Caco-2 (cell line): ENCODE data around the gene LARP1B. TPM values are rescaled to one million over a fixed set of nuclear protein-coding genes. Genes with fewer than 3 reads are reported as not detected.

Experiments
- BruUV-seq: library from RNA; stranded (reverse); fragments of 400-500 nt; replicated peaks from 2 replicates; lab custom pipeline; 2021; lab: Mats Ljungman, UMichigan
- CTCF ChIA-PET: fragments of 300-600 bp; sonication (Branson Sonifier 250); formaldehyde crosslinking; loops from one replicate; lab custom pipeline; 2022; ENCODE audit warnings: antibody characterized with exemption; lab: Charles Lee
- POLR2A ChIA-PET: fragments of 300-600 bp; sonication (Branson Sonifier 250); formaldehyde crosslinking; loops from one replicate; lab custom pipeline; 2022; ENCODE audit warnings: antibody characterized with exemption; lab: Charles Lee
- DNase-seq, 2 experiments: peaks; one replicate each; pipeline versions ENCODE4 v3.0.0 to v3.0.0-alpha.2; 2020 to 2022
- H3K27me3 ChIP-seq: replicated peaks from 2 replicates; pipeline ENCODE4 v1.6.0; 2011; ENCODE audit warnings: low read length; ENCODE audit not compliant: control insufficient read depth, insufficient read depth
- H3K36me3 ChIP-seq: 2 replicates; pipeline ENCODE4 v1.5.1; 2011; ENCODE audit warnings: low read length; ENCODE audit not compliant: control insufficient read depth, insufficient read depth
- H3K4me1 ChIP-seq: fragments of 250-450 bp; sonication (Bioruptor Pico); 2 replicates; pipeline ENCODE4 v1.5.1; 2020; ENCODE audit warnings: mild to moderate bottlenecking
- H3K4me3 ChIP-seq: 2 replicates; pipeline ENCODE4 v1.5.1; 2011; ENCODE audit warnings: low read depth, mild to moderate bottlenecking, control low read depth, low read length
- H3K9me3 ChIP-seq: fragments of 250-450 bp; sonication (Bioruptor Pico); 2 replicates; pipeline ENCODE4 v1.5.1; 2020; ENCODE audit warnings: mild to moderate bottlenecking, moderate library complexity
- H3K27ac Mint-ChIP-seq: one replicate; pipeline ENCODE4 v1.8.0; 2022; ENCODE audit warnings: mixed read lengths; ENCODE audit not compliant: unreplicated experiment
- H3K27me3 Mint-ChIP-seq: one replicate; pipeline ENCODE4 v1.8.0; 2022; ENCODE audit warnings: mixed read lengths; ENCODE audit not compliant: insufficient read depth, unreplicated experiment
- H3K36me3 Mint-ChIP-seq: one replicate; pipeline ENCODE4 v1.8.0; 2022; ENCODE audit warnings: mild to moderate bottlenecking, mixed read lengths; ENCODE audit not compliant: insufficient read depth, unreplicated experiment
- H3K4me1 Mint-ChIP-seq: one replicate; pipeline ENCODE4 v1.8.0; 2022; ENCODE audit warnings: low read depth, mixed read lengths; ENCODE audit not compliant: unreplicated experiment
- H3K4me3 Mint-ChIP-seq: one replicate; pipeline ENCODE4 v1.8.0; 2022; ENCODE audit warnings: mild to moderate bottlenecking, moderate library complexity, mixed read lengths; ENCODE audit not compliant: unreplicated experiment
- H3K9me3 Mint-ChIP-seq: one replicate; pipeline ENCODE4 v1.8.0; 2022; ENCODE audit warnings: mixed read lengths; ENCODE audit not compliant: unreplicated experiment
- intact Hi-C: fragments of 100-400 bp; cut with micrococcal nuclease; formaldehyde crosslinking; loops from one replicate; pipeline ENCODE4 v1.10.0; 2022; ENCODE audit not compliant: unreplicated experiment
- total RNA-seq: library from RNA; stranded (reverse); gene quantifications from 2 replicates; pipeline ENCODE4 v1.2.3, GENCODE V29; 2022
- TF ChIP-seq, protein P1 (sequence below), 2 experiments: fragments of 200-600 bp in 1 of 2; IDR thresholded peaks; 1 replicate in 1 of 2; 2 replicates in 1 of 2; pipeline versions ENCODE4 v1.5.1 to v1.8.0; 2011 to 2022; ENCODE audit warnings: antibody characterized with exemption in 1 of 2, control low read depth in 1 of 2, inconsistent platforms in 1 of 2, low read depth in 1 of 2, low read length in 1 of 2, mild to moderate bottlenecking in 1 of 2, moderate library complexity in 1 of 2; ENCODE audit not compliant: insufficient read depth in 1 of 2, severe bottlenecking in 1 of 2, unreplicated experiment in 1 of 2

LARP1B gene
- total RNA-seq, 1 experiment from 2014 or later: 23.6 TPM

DNA sequence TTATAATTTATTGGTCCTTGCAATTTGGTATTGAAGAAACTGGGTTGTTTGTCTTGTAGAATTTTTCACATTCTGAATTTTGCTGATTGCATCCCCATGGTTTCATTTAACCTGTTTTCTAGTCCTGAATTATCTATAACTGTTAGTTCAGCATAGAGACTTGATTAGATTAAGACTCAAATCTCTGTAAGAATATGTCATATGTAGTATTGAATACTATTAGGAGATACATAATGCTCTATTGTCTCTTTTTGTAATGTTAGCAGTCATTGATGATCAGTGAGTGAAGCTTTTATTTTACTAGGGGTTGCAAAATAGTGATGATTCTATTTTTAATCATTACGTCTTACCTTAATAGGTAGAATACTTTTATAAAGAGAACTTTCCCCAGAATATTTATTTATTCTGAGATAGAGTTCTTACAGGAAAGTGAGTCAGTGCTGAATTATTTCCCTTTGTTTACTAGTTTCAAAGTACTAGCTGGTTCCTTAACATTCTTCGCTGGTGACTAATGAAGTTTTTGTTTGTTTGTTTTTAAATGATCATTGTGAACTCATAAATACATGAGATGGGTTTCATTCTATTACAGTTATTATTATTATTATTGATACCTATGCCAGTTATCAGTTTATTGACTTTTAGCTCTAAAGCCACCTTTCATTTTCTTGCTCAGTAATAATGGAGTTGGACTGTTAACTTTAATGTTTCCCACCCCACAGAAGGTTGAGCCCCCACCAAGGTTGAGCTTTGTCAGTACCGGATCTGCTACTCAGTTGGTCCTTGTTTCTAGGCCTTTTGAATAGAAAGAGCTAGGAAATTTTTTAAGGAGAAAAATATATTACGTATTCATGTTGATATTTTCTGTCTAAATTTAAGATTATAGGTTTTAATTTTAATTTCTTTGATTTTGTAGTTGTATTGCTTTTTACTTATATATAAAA is 102.3 kb downstream of the LARP1B start:
- ChIA-PET CTCF (interaction anchor here (0.8 kb wide), 1 partner anchor 27 kb away, joined by 3 read pairs; no protein-coding TSS in a partner anchor), POLR2A (no interaction called here)
- TF ChIP-seq, protein P1, sequence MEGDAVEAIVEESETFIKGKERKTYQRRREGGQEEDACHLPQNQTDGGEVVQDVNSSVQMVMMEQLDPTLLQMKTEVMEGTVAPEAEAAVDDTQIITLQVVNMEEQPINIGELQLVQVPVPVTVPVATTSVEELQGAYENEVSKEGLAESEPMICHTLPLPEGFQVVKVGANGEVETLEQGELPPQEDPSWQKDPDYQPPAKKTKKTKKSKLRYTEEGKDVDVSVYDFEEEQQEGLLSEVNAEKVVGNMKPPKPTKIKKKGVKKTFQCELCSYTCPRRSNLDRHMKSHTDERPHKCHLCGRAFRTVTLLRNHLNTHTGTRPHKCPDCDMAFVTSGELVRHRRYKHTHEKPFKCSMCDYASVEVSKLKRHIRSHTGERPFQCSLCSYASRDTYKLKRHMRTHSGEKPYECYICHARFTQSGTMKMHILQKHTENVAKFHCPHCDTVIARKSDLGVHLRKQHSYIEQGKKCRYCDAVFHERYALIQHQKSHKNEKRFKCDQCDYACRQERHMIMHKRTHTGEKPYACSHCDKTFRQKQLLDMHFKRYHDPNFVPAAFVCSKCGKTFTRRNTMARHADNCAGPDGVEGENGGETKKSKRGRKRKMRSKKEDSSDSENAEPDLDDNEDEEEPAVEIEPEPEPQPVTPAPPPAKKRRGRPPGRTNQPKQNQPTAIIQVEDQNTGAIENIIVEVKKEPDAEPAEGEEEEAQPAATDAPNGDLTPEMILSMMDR (IDR thresholded peaks at IDR 0.05; ENCODE audit: insufficient read depth in 1 of 2, low read depth in 1 of 2, low read length in 1 of 2, severe bottlenecking in 1 of 2, unreplicated experiment in 1 of 2): no peak
- peaks cover 8% of the 10 kb centered on the region for H3K4me1 Mint-ChIP-seq
- no peaks in the 10 kb centered on the region for H3K27me3 Mint-ChIP-seq
- no peaks in the 10 kb centered on the region for H3K27me3 ChIP-seq
- no peak for DNase-seq
- no peaks in the 10 kb centered on the region for H3K9me3 Mint-ChIP-seq
- intact Hi-C loops: no loop called here
- no peaks in the 10 kb centered on the region for H3K36me3 Mint-ChIP-seq
- H3K9me3 ChIP-seq: no peaks in the 10 kb centered on the region
- H3K36me3 ChIP-seq: no peaks in the 10 kb centered on the region
- H3K4me1 ChIP-seq: peaks cover 10% of the 10 kb centered on the region
- H3K4me3 ChIP-seq: no peak overlapping the region
- no peak overlapping the region for H3K27ac Mint-ChIP-seq
- H3K4me3 Mint-ChIP-seq: no peak overlapping the region
- no TSS peak for BruUV-seq

DNA sequence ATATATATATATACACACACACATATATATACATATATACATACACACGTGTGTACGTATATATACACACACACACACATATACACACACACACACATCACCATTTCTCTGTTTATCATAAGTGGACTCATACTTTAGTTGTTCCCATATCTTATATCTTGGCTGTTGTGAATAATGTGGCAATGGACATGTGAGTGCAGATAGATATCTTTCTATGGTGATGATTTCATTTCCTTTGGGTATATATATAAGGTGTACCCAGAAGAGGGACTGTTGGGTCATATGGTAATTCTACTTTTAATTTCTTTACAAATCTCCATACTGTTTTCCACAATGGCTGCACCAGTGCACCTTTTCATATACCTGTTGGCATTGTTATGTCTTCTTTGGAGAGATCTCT is 105.9 kb downstream of the LARP1B start:
- Mint-ChIP-seq H3K27me3 (no peaks in the 10 kb centered on the region), H3K36me3 (no peaks in the 10 kb centered on the region), H3K4me1 (peaks cover 8% of the 10 kb centered on the region), H3K9me3 (no peaks in the 10 kb centered on the region), H3K27ac (no peak overlapping the region), H3K4me3 (no peak overlapping the region)
- intact Hi-C loops: no loop called here
- ChIA-PET CTCF (no interaction called here), POLR2A (no interaction called here)
- no TSS peak for BruUV-seq
- H3K36me3 ChIP-seq: no peaks in the 10 kb centered on the region
- no peaks in the 10 kb centered on the region for H3K9me3 ChIP-seq
- DNase-seq: no peak
- H3K4me3 ChIP-seq: no peak overlapping the region
- no peaks in the 10 kb centered on the region for H3K27me3 ChIP-seq
- TF ChIP-seq, protein P1 (IDR thresholded peaks at IDR 0.05; ENCODE audit: insufficient read depth in 1 of 2, low read depth in 1 of 2, low read length in 1 of 2, severe bottlenecking in 1 of 2, unreplicated experiment in 1 of 2): no peak
- H3K4me1 ChIP-seq: peaks cover 12% of the 10 kb centered on the region

DNA sequence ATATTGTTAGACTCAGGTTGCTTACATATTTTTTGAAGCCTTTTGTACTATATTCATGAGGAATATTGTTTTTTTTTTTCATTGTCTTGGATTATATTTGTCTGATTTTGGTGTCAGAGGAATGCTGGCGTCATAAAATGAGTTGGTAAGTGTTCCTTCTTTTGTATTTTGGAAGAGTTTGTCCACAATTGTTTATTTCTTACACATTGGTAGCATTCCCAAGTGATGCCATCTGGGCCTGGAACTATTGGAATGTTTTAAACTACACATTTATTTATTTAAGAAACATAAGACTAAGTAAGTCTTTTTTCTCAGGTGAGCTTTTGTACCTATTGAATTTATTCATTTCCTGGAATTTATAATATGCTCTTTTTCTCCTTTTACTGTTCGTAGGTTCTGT is 107.6 kb downstream of the LARP1B start:
- Mint-ChIP-seq H3K27ac (no peak overlapping the region), H3K9me3 (no peaks in the 10 kb centered on the region), H3K4me1 (no peaks in the 10 kb centered on the region), H3K36me3 (no peaks in the 10 kb centered on the region), H3K27me3 (no peaks in the 10 kb centered on the region), H3K4me3 (no peak overlapping the region)
- no TSS peak for BruUV-seq
- Histone ChIP-seq H3K9me3 (no peaks in the 10 kb centered on the region), H3K4me1 (peaks cover 4% of the 10 kb centered on the region; the same call in 1 of the 2 replicates), H3K4me3 (no peak overlapping the region), H3K27me3 (no peaks in the 10 kb centered on the region), H3K36me3 (no peaks in the 10 kb centered on the region)
- POLR2A ChIA-PET: no interaction called here
- intact Hi-C loops: no loop called here
- CTCF ChIA-PET: interaction anchor here (0.6 kb wide), 1 partner anchor 72 kb away, joined by 3 read pairs; no protein-coding TSS in a partner anchor
- TF ChIP-seq, protein P1 (IDR thresholded peaks at IDR 0.05; ENCODE audit: insufficient read depth in 1 of 2, low read depth in 1 of 2, low read length in 1 of 2, severe bottlenecking in 1 of 2, unreplicated experiment in 1 of 2): no peak
- DNase-seq: no peak
